VCaP (cell line): Measurements from ENCODE around the gene SPTBN5.

ENCODE experiments used
- H3K27ac ChIP-seq: fragments of 450-650 bp; 2 replicates; pipeline ENCODE4 v1.5.1; 2017
- CTCF ChIP-seq: fragments of 450-650 bp; conservative IDR thresholded peaks from 2 replicates; pipeline ENCODE4 v1.5.1; 2017; ENCODE audit warnings: mild to moderate bottlenecking, moderate library complexity

SPTBN5 gene

GRCh38 chr15:41836073-41836472 is 57.8 kb downstream of the SPTBN5 start:
- H3K27ac ChIP-seq = peak overlapping the region; percentile 94
- no peak for TF ChIP-seq CTCF

GRCh38 chr15:41834096-41834495 is 59.8 kb downstream of the SPTBN5 start:
- peak overlapping the region; percentile 94 for H3K27ac ChIP-seq

GRCh38 chr15:41832875-41833274 is 61.0 kb downstream of the SPTBN5 start:
- TF ChIP-seq CTCF = no peak
- H3K27ac ChIP-seq = peak overlapping the region; percentile 94

More at GRCh38 chr15:41834096-41834495, 59.8 kb downstream of the SPTBN5 start:
- no peak for TF ChIP-seq CTCF

- TF ChIP-seq CTCF = no peak
- peak overlapping the region; percentile 94 for H3K27ac ChIP-seq
Observed at GRCh38 chr15:41832208-41832607, 61.6 kb downstream of the SPTBN5 start.

- H3K27ac ChIP-seq = peak overlapping the region; percentile 94
Observed at GRCh38 chr15:41831291-41831690, 62.6 kb downstream of the SPTBN5 start.

- no peak for TF ChIP-seq CTCF
Observed at GRCh38 chr15:41829959-41830646, 63.8 kb downstream of the SPTBN5 start.

GRCh38 chr15:41828807-41829141 is 65.1 kb downstream of the SPTBN5 start:
- TF ChIP-seq CTCF = no peak
- H3K27ac ChIP-seq = peak overlapping the region; percentile 94

More at GRCh38 chr15:41829959-41830646, 63.8 kb downstream of the SPTBN5 start:
- H3K27ac ChIP-seq = peak overlapping the region; percentile 94; the same call in 1 of the 2 replicates
